Lung microvascular endothelial cell (primary cell): ENCODE data around the gene OPCML. TPM values are rescaled to one million over a fixed set of nuclear protein-coding genes. Genes with fewer than 3 reads are reported as not detected.
"Not testable (repeated sequence)": the region's sequence is repeated elsewhere in the genome, so short reads cannot be mapped to it uniquely, and the experiment has no call there.

Experiments
- DNase-seq, 2 donors: peaks; one replicate each; pipeline versions ENCODE4 v3.0.0 to v3.0.0-alpha.2; 2010; ENCODE audit warnings: low read depth in 2 of 2
- total RNA-seq: library from RNA; depleted of rRNA; stranded (reverse); fragments of >200 nt; gene quantifications from 2 replicates; pipeline ENCODE4 v1.2.1, GENCODE V29; 2014

Gene OPCML
- total RNA-seq, 1 donor from 2014 or later, result not detected

DNA sequence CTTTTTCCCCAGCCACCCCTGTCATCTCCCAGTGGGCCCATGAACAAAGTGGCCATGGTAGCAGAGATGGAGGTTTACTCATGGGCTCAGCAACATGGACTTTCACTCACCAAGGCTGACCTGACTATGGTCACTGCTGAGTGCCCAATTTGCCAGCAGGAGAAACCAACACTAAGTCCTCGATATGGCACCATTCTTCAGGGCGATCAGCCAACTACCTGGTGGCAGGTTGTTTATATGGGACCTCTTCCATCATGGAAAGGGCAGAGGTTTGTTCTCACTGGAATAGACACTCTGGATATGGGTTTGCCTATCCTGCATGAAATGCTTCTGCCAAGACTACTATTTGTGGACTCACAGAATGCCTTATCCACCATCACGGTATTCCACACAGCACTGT is 1152.8 kb downstream of the OPCML start:
- no peak for DNase-seq

GRCh38 chr11:132373405-132374143 is 1158.7 kb downstream of the OPCML start:
- DNase-seq, result no peak

DNA sequence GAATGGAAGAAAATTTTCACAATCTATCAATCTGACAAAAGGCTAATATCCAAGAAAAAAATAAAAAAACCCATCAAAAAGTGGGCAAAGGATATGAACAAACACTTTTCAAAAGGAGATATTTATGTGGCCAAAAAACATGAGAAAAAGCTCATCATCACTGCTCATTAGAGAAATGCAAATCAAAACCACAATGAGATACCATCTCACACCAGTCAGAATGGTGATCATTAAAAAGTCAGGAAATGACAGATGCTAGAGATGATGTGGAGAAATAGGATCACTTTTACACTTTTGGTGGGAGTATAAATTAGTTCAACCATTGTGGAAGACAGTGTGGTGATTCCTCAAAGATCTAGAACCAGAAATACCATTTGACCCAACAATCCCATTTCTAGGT is 1162.2 kb downstream of the OPCML start:
- not testable (repeated sequence) for DNase-seq

DNA sequence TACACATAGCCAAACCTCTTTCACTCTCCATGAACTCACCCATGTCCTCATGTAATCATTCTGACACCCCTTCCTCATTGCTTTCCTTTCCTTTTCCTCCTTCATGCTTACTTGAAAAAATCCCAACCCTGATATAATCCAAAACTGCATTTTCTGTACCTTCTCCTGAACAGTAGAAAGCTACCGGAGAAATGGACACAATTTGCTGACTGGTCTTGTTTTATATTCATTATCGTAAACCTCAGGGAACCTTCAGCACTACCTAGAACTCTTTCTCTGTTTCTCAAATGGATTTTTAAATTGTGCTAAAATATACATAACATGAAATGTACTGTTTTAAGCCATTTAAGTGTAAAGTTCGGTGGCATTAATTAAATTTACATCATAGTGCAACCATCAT is 1165.0 kb downstream of the OPCML start:
- no peak for DNase-seq

GRCh38 chr11:132365650-132366049 is 1166.7 kb downstream of the OPCML start:
- DNase-seq, result no peak
